ENCODE data around the gene ARHGAP11B.
"Not testable (repeated sequence)": the region's sequence is repeated elsewhere in the genome, so short reads cannot be mapped to it uniquely, and the experiment has no call there.

GRCh38 chr15:30612271-30612670 is 13.7 kb upstream of the ARHGAP11B start:
- not testable (repeated sequence) for TF ChIP-seq CTCF, POLR2A (IDR thresholded peaks at IDR 0.05)

Data from right lobe of liver (tissue), 4 donors.